ENCODE measurements around the gene FCN1. TPM values are rescaled to one million over a fixed set of nuclear protein-coding genes. Genes with fewer than 3 reads are reported as not detected.

Gene FCN1
- total RNA-seq, 1 donor from 2014 or later = not detected

DNA sequence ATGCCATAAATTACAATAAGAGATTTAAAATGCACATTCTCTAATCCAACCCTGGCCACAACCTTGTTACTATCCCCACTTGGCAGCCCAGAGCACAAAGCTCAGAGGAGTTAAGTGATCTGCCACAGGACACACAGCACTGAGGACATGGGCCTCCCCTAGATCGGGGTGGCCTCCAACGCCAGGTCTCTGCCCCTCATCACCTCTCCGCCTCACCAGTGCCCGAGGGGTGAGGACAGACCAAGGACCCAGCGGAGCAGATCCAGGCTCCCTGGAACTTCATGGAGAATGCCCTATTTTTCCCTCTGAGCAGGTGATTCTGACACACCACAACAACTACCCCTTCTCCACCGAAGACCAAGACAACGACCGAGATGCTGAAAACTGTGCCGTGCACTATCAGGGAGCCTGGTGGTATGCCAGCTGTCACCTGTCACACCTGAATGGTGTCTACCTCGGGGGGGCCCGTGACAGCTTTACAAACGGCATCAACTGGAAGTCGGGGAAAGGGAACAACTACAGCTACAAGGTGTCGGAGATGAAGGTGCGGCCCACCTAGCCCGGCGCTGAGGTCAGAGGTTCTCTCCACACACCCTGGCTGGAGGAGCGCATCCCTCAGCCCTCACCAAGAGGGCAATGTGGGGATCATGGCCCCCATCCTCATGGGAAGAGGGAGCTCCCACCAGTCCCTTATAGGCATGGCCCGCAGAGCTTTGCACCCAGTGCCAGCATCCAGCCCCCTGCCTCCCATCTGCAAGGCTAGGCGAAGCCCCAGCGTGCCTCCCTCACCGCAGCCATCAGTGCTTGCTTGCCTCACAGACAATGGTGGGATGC lies 49.6 kb downstream of the FCN1 start:
- TF ChIP-seq, protein P1, sequence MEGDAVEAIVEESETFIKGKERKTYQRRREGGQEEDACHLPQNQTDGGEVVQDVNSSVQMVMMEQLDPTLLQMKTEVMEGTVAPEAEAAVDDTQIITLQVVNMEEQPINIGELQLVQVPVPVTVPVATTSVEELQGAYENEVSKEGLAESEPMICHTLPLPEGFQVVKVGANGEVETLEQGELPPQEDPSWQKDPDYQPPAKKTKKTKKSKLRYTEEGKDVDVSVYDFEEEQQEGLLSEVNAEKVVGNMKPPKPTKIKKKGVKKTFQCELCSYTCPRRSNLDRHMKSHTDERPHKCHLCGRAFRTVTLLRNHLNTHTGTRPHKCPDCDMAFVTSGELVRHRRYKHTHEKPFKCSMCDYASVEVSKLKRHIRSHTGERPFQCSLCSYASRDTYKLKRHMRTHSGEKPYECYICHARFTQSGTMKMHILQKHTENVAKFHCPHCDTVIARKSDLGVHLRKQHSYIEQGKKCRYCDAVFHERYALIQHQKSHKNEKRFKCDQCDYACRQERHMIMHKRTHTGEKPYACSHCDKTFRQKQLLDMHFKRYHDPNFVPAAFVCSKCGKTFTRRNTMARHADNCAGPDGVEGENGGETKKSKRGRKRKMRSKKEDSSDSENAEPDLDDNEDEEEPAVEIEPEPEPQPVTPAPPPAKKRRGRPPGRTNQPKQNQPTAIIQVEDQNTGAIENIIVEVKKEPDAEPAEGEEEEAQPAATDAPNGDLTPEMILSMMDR (IDR thresholded peaks at IDR 0.05; ENCODE audit: insufficient read depth, low read length, severe bottlenecking) = no peak
- H3K27me3 ChIP-seq (ENCODE audit: control insufficient read depth, insufficient read depth, low read length) = no peaks in the 10 kb centered on the region
- DNase-seq (ENCODE audit: low read depth) (no peak), FAIRE-seq (no peak)
- H3K4me3 ChIP-seq (ENCODE audit: low read depth, low read length) = no peak overlapping the region
- no peaks in the 10 kb centered on the region for H3K36me3 ChIP-seq (ENCODE audit: control insufficient read depth, insufficient read depth, low read length)

DNA sequence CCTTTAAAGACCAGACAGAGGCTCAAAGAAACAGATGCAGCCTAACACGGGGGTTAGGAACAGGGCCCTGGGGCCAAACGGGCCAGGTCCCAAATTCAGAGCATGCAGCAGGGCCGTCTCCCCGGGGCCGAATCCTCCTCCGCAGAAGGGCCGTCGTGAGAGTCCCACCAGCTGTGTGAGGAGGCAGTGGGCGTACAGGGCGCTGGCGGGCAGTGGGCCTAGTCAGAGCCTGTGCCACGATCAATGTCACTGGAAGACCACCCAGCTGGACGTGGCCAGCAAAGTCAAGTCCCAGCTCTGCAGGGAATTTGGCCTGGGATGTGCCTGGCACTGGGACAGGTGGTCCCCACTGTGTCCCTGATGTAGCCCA lies 52.9 kb downstream of the FCN1 start:
- no peak for DNase-seq (ENCODE audit: low read depth)
- no peaks in the 10 kb centered on the region for H3K36me3 ChIP-seq (ENCODE audit: control insufficient read depth, insufficient read depth, low read length)
- H3K4me3 ChIP-seq (ENCODE audit: low read depth, low read length) = no peak overlapping the region
- FAIRE-seq = no peak
- TF ChIP-seq, protein P1 (IDR thresholded peaks at IDR 0.05; ENCODE audit: insufficient read depth, low read length, severe bottlenecking) = no peak
- H3K27me3 ChIP-seq (ENCODE audit: control insufficient read depth, insufficient read depth, low read length) = no peaks in the 10 kb centered on the region

DNA sequence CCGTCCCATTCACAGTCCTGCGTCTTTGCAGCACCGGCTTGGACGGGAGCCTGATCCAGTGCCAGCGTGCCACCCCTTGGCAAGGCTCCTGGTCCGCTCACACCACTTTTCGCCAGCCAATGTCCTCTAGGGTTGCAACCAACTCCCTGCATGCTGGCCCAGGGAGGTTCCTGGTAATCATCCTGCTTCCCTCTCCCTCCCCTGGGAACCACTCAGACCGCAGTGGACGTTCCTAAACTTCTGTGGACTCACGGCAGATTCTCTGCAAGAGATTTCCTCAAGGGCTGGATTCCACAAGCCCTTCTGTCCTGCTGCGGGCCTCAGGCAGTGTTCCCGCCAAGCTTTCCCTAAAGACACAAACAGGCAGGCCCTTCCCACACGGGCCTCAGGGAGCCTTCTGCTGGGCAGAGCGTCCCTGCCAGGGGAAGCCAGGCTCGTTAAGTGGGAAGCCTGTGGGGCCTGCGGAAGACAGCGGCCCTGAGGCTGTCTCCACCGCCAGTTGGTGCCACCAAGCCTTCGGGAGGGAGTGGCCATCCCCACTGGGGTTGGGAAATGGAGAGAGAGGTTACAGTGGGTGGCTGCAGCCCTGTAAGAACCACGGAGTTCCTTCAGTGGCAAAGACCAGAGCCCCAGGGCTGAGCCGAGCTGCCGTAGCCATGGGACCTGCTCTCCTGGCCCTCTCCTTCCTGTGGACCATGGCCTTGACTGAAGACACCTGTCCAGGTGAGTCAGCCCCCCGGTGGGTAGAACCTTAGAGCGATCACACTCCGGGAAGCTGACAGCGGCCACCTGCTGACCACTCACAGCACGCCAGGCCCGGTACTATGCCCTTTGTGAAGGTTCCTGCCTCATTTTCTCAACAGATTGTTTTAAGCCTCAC lies 53.5 kb downstream of the FCN1 start:
- TF ChIP-seq, protein P1 (IDR thresholded peaks at IDR 0.05; ENCODE audit: insufficient read depth, low read length, severe bottlenecking) = no peak
- Histone ChIP-seq H3K36me3 (ENCODE audit: control insufficient read depth, insufficient read depth, low read length) (no peaks in the 10 kb centered on the region), H3K27me3 (ENCODE audit: control insufficient read depth, insufficient read depth, low read length) (no peaks in the 10 kb centered on the region), H3K4me3 (ENCODE audit: low read depth, low read length) (no peak overlapping the region)
- no peak for DNase-seq (ENCODE audit: low read depth)
- FAIRE-seq = no peak

DNA sequence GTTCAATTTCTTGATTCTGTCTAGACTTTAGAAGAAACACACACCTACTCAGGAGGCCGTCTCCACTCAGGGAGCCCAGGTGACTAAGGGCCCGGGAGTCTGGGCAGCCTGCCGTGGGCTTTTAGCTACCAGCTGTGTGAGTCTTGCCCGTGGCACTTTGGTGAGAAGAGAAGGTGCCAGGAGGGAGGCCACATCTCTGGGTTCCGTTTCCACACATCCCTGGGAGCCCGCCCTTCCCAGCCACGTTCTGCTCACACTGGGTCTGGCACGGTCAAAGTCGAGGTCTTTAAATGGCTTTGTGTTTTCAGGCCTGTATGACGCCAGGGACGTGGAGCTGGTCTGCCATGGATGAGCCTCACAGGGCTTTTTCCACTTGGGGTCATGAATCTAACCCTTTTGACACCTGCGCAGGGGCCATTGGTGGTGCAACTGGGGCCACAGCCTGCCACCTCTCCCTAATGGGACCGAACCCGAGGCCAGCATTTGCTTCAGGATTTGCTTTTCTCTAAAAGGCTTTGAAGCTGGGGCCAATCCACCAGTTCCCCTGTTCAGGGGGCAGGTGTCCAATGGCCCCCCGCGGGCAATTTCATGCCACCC lies 54.3 kb downstream of the FCN1 start:
- TF ChIP-seq, protein P1 (IDR thresholded peaks at IDR 0.05; ENCODE audit: insufficient read depth, low read length, severe bottlenecking) = no peak
- H3K27me3 ChIP-seq (ENCODE audit: control insufficient read depth, insufficient read depth, low read length) = no peaks in the 10 kb centered on the region
- H3K4me3 ChIP-seq (ENCODE audit: low read depth, low read length) = no peak overlapping the region
- H3K36me3 ChIP-seq (ENCODE audit: control insufficient read depth, insufficient read depth, low read length) = no peaks in the 10 kb centered on the region
- DNase-seq (ENCODE audit: low read depth) (no peak), FAIRE-seq (no peak)

DNA sequence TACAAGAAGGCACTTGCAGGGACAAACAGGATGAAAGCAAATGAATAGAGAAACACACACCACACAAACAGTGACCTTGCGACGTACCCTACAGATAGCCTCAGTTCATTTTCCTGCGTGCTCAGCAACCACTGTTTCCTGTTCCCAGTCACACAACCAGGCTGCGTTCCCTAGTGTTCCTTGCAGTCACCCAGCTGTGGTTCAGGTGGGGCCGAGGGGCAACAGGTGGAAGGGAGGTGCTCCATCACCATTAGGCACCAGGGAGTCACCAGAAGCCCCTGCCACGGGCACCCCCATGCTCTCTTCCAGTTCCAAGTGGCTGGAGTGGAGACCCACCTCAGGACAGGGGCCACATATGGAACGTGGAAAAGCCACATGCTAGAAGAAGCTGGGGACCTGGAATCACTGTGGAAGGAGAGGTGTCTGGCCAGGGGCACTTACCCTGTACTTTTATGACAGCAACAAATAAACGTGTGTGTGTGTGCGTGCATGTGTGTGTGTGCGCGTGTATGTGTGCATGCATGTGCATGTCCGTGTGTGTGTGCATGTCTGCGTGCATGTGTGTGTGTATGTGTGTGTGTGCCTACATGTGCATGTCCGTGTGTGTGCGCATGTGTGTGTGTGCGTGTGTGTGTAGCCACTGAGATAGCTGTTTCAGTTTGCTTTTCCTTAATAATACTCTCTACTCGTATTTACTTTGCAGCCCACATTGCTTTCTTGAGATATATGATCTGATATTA lies 55.9 kb downstream of the FCN1 start:
- DNase-seq (ENCODE audit: low read depth) = no peak

More for the DNA sequence above, 55.9 kb downstream of the FCN1 start:
- no peak for FAIRE-seq
- no peaks in the 10 kb centered on the region for H3K36me3 ChIP-seq (ENCODE audit: control insufficient read depth, insufficient read depth, low read length)
- H3K27me3 ChIP-seq (ENCODE audit: control insufficient read depth, insufficient read depth, low read length) = no peaks in the 10 kb centered on the region
- TF ChIP-seq, protein P1 (IDR thresholded peaks at IDR 0.05; ENCODE audit: insufficient read depth, low read length, severe bottlenecking) = no peak
- no peak overlapping the region for H3K4me3 ChIP-seq (ENCODE audit: low read depth, low read length)
